SK-N-SH treated with all-trans-retinoic acid at 6 μM for 48 hours (cell line): ENCODE measurements around the gene VPS13A.
A peak's percentile ranks its signal among the peaks of the same experiment; 100 is the strongest.

Experiments
- ATAC-seq: fragments of 200-7000 bp; cut with Tn5 transposase; 3 replicates; pipeline ENCODE4 v1.9.1; 2020; ENCODE audit warnings: mild to moderate bottlenecking, moderate library complexity
- ARNTL ChIP-seq: fragments of 450-650 bp; formaldehyde crosslinking; IDR thresholded peaks from 2 replicates; pipeline ENCODE4 v1.5.0; 2020; ENCODE audit warnings: low read depth, mild to moderate bottlenecking, moderate library complexity, borderline replicate concordance
- BACH2 ChIP-seq: fragments of 250-450 bp; sonication (Bioruptor Pico); IDR thresholded peaks from 2 replicates; pipeline ENCODE4 v1.9.0; 2021; ENCODE audit warnings: mild to moderate bottlenecking, borderline replicate concordance
- CSDC2 ChIP-seq: fragments of 250-450 bp; sonication (Bioruptor Pico); IDR thresholded peaks from 2 replicates; pipeline ENCODE4 v1.5.0; 2020; ENCODE audit warnings: mild to moderate bottlenecking, moderate library complexity
- ESRRG ChIP-seq: fragments of 250-450 bp; sonication (Bioruptor Pico); IDR thresholded peaks from 2 replicates; pipeline ENCODE4 v1.6.1; 2021; ENCODE audit warnings: mild to moderate bottlenecking
- GLIS3 ChIP-seq: fragments of 250-450 bp; sonication (Bioruptor Pico); IDR thresholded peaks from 2 replicates; pipeline ENCODE4 v1.5.0; 2020; ENCODE audit warnings: mild to moderate bottlenecking, moderate library complexity
- ISL1 ChIP-seq: fragments of 250-450 bp; sonication (Bioruptor Pico); IDR thresholded peaks from 2 replicates; pipeline ENCODE4 v2.1.2; 2022; ENCODE audit warnings: mild to moderate bottlenecking, moderate library complexity
- OSR1 ChIP-seq: fragments of 250-450 bp; sonication (Bioruptor Pico); IDR thresholded peaks from 2 replicates; pipeline ENCODE4 v1.8.0; 2022; ENCODE audit warnings: moderate library complexity, mild to moderate bottlenecking, inconsistent platforms
- PPARA ChIP-seq: fragments of 250-450 bp; sonication (Bioruptor Pico); IDR thresholded peaks from 2 replicates; pipeline ENCODE4 v1.5.0; 2020; ENCODE audit warnings: mild to moderate bottlenecking, borderline replicate concordance
- TCF4 ChIP-seq: fragments of 250-450 bp; sonication (Bioruptor Pico); IDR thresholded peaks from 2 replicates; pipeline ENCODE4 v1.8.0; 2021; ENCODE audit warnings: mild to moderate bottlenecking, moderate library complexity, borderline replicate concordance
- TOX ChIP-seq: fragments of 250-450 bp; sonication (Bioruptor Pico); IDR thresholded peaks from 2 replicates; pipeline ENCODE4 v1.8.0; 2021; ENCODE audit warnings: mild to moderate bottlenecking, moderate library complexity, borderline replicate concordance
- ZC3H10 ChIP-seq: fragments of 250-450 bp; sonication (Bioruptor Pico); IDR thresholded peaks from 2 replicates; pipeline ENCODE4 v1.5.1; 2021; ENCODE audit warnings: mild to moderate bottlenecking, moderate library complexity
- ZFP3 ChIP-seq: fragments of 250-450 bp; sonication (Bioruptor Pico); IDR thresholded peaks from 2 replicates; pipeline ENCODE4 v1.5.0; 2020; ENCODE audit warnings: mild to moderate bottlenecking, moderate library complexity
- ZFP30 ChIP-seq: fragments of 450-650 bp; formaldehyde crosslinking; IDR thresholded peaks from 2 replicates; pipeline ENCODE4 v1.5.0; 2022; ENCODE audit warnings: mild to moderate bottlenecking, moderate library complexity
- ZNF565 ChIP-seq: fragments of 450-650 bp; formaldehyde crosslinking; conservative IDR thresholded peaks from 2 replicates; pipeline ENCODE4 v1.5.0; 2020; ENCODE audit warnings: low read depth, mild to moderate bottlenecking, moderate library complexity
- ZNF70 ChIP-seq: fragments of 450-650 bp; formaldehyde crosslinking; IDR thresholded peaks from 2 replicates; pipeline ENCODE4 v1.5.0; 2020; ENCODE audit warnings: mild to moderate bottlenecking, moderate library complexity
- ZNF8 ChIP-seq: fragments of 450-650 bp; formaldehyde crosslinking; IDR thresholded peaks from 2 replicates; pipeline ENCODE4 v1.5.0; 2020; ENCODE audit warnings: mild to moderate bottlenecking, moderate library complexity
- TF ChIP-seq, protein P1 (sequence below): fragments of 250-450 bp; sonication (Bioruptor Pico); IDR thresholded peaks from 2 replicates; pipeline ENCODE4 v1.5.0; 2020; ENCODE audit warnings: mild to moderate bottlenecking, moderate library complexity
- TF ChIP-seq, protein P2 (sequence below): fragments of 250-450 bp; sonication (Bioruptor Pico); IDR thresholded peaks from 2 replicates; pipeline ENCODE4 v1.5.1; 2020; ENCODE audit warnings: low read depth, mild to moderate bottlenecking, moderate library complexity
- TF ChIP-seq, protein P3 (sequence below): fragments of 250-450 bp; sonication (Bioruptor Pico); IDR thresholded peaks from 2 replicates; pipeline ENCODE4 v1.8.0; 2020; ENCODE audit warnings: mild to moderate bottlenecking, moderate library complexity, borderline replicate concordance
- TF ChIP-seq, protein P4 (sequence below): fragments of 250-450 bp; sonication (Bioruptor Pico); IDR thresholded peaks from 2 replicates; pipeline ENCODE4 v1.5.1; 2021; ENCODE audit warnings: mild to moderate bottlenecking, moderate library complexity
- TF ChIP-seq, protein P5 (sequence below): fragments of 250-450 bp; sonication (Bioruptor Pico); IDR thresholded peaks from 2 replicates; pipeline ENCODE4 v1.8.0; 2021; ENCODE audit warnings: low read depth, mild to moderate bottlenecking, moderate library complexity, borderline replicate concordance

The VPS13A gene

DNA sequence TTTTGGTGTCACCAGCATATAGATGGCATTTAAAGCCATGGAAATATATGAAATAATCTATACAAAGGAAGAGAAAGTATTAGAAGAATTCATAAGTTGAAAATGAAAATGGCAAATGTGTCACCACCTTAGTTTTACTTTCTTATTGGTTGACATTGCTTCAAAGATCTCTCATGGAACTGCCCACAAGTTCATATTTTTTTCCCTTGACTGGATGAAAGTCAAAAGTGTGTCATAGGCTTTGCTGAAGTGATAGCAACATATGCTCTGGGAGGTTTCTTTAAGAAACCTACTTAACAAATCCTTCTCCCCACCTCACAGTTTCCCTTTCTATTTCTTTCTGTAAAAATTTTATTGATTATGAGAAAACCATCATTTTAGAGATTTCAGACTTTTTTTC is 127.2 kb downstream of the VPS13A start:
- ATAC-seq = no peak
- no peak for TF ChIP-seq ISL1 (CRISPR knock-in tag)

DNA sequence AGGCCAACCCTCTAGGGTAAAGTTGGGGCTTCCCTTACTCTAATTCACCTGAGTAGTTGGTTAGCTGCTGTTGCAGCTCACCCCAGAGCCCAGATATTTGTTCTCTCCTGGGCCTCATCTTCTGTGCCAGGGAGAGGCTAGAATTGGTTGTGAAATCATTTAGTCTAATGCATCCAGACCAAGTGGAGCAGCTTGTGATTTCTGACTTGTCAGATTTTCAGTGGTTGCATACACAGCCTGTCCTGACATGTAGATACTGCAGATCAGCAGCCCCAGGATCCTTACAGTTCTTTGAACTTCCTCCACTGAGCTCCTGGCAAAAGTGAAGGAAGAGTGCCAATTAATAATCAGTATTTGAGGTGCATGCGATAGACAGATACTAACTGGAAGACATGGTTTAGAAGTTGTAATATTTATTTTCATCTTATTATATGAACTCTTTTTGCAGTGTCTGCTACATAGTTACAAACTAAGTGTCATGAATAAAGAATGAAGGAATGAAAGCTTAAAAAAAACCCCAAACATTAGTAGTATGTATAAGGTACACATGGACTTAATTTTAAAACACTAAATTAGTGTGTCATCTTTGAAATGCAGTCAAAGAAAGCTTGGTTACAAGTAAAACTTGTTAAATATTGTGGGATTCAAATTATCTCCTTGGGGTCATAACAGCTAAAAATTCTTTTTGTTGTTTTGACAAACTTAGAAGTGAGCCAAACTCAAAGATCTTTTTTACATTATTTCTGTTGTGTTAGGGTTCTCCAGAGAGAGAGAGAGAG is 128.5 kb downstream of the VPS13A start:
- ATAC-seq = peak; percentile 78
- no peak for TF ChIP-seq ARNTL (CRISPR knock-in tag)
- TF ChIP-seq, protein P1, sequence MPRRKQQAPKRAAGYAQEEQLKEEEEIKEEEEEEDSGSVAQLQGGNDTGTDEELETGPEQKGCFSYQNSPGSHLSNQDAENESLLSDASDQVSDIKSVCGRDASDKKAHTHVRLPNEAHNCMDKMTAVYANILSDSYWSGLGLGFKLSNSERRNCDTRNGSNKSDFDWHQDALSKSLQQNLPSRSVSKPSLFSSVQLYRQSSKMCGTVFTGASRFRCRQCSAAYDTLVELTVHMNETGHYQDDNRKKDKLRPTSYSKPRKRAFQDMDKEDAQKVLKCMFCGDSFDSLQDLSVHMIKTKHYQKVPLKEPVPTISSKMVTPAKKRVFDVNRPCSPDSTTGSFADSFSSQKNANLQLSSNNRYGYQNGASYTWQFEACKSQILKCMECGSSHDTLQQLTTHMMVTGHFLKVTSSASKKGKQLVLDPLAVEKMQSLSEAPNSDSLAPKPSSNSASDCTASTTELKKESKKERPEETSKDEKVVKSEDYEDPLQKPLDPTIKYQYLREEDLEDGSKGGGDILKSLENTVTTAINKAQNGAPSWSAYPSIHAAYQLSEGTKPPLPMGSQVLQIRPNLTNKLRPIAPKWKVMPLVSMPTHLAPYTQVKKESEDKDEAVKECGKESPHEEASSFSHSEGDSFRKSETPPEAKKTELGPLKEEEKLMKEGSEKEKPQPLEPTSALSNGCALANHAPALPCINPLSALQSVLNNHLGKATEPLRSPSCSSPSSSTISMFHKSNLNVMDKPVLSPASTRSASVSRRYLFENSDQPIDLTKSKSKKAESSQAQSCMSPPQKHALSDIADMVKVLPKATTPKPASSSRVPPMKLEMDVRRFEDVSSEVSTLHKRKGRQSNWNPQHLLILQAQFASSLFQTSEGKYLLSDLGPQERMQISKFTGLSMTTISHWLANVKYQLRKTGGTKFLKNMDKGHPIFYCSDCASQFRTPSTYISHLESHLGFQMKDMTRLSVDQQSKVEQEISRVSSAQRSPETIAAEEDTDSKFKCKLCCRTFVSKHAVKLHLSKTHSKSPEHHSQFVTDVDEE = no peak
- TF ChIP-seq TCF4 (CRISPR knock-in tag) = no peak
- TF ChIP-seq ZNF70 = no peak
- TF ChIP-seq GLIS3 (CRISPR knock-in tag) = no peak
- no peak for TF ChIP-seq ESRRG (CRISPR knock-in tag)
- no peak for TF ChIP-seq TOX (CRISPR knock-in tag)
- TF ChIP-seq ZC3H10 (CRISPR knock-in tag) = no peak
- no peak for TF ChIP-seq PPARA
- TF ChIP-seq CSDC2 (CRISPR knock-in tag) = no peak
- TF ChIP-seq ZNF565 (CRISPR knock-in tag) = no peak
- TF ChIP-seq ZFP3 (CRISPR knock-in tag) = no peak
- TF ChIP-seq, protein P2, sequence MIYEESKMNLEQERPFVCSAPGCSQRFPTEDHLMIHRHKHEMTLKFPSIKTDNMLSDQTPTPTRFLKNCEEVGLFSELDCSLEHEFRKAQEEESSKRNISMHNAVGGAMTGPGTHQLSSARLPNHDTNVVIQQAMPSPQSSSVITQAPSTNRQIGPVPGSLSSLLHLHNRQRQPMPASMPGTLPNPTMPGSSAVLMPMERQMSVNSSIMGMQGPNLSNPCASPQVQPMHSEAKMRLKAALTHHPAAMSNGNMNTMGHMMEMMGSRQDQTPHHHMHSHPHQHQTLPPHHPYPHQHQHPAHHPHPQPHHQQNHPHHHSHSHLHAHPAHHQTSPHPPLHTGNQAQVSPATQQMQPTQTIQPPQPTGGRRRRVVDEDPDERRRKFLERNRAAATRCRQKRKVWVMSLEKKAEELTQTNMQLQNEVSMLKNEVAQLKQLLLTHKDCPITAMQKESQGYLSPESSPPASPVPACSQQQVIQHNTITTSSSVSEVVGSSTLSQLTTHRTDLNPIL = no peak
- TF ChIP-seq, protein P3, sequence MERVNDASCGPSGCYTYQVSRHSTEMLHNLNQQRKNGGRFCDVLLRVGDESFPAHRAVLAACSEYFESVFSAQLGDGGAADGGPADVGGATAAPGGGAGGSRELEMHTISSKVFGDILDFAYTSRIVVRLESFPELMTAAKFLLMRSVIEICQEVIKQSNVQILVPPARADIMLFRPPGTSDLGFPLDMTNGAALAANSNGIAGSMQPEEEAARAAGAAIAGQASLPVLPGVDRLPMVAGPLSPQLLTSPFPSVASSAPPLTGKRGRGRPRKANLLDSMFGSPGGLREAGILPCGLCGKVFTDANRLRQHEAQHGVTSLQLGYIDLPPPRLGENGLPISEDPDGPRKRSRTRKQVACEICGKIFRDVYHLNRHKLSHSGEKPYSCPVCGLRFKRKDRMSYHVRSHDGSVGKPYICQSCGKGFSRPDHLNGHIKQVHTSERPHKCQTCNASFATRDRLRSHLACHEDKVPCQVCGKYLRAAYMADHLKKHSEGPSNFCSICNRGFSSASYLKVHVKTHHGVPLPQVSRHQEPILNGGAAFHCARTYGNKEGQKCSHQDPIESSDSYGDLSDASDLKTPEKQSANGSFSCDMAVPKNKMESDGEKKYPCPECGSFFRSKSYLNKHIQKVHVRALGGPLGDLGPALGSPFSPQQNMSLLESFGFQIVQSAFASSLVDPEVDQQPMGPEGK (CRISPR knock-in tag) = no peak
- TF ChIP-seq BACH2 = no peak
- TF ChIP-seq OSR1 = no peak

DNA sequence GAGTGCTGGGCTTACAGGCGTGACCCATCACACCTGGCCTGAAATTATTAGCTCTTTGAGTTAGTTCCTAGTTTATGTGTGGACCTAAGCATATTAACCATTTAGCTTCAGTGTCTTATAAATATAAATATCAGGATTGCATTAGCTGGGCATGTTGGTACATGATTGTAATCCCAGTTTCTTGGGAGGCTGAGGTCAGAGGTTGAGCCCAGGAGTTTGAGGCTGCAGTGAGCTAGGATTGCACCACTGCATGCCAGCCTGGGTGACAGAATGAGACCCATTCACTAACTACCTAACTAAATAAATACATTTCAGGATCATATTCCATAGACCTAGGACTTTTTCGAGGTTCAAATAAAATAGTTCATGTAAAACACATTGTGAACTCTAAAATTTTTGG is 129.8 kb downstream of the VPS13A start:
- ATAC-seq = no peak
- TF ChIP-seq ARNTL (CRISPR knock-in tag) = no peak
- TF ChIP-seq, all 23 proteins: peak for 0

DNA sequence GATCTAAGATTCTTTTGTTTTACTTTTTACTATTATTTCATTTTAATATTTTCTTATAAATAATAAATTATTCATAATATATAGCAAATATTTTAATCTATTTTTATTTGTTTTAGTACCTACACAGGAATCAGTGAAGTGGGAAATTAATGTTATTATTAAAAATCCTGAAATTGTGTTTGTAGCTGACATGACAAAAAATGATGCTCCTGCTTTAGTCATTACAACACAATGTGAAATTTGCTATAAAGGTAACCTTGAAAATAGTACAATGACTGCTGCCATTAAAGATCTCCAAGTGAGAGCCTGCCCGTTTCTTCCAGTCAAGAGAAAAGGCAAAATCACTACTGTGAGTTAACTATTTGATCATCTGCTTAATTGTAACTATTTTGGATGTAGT is 138.7 kb downstream of the VPS13A start:
- ATAC-seq = no peak
- TF ChIP-seq, protein P4, sequence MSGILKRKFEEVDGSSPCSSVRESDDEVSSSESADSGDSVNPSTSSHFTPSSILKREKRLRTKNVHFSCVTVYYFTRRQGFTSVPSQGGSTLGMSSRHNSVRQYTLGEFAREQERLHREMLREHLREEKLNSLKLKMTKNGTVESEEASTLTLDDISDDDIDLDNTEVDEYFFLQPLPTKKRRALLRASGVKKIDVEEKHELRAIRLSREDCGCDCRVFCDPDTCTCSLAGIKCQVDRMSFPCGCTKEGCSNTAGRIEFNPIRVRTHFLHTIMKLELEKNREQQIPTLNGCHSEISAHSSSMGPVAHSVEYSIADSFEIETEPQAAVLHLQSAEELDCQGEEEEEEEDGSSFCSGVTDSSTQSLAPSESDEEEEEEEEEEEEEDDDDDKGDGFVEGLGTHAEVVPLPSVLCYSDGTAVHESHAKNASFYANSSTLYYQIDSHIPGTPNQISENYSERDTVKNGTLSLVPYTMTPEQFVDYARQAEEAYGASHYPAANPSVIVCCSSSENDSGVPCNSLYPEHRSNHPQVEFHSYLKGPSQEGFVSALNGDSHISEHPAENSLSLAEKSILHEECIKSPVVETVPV (CRISPR knock-in tag) = no peak
- TF ChIP-seq ESRRG (CRISPR knock-in tag) = no peak
- no peak for TF ChIP-seq ZNF565 (CRISPR knock-in tag)
- TF ChIP-seq, protein P5, sequence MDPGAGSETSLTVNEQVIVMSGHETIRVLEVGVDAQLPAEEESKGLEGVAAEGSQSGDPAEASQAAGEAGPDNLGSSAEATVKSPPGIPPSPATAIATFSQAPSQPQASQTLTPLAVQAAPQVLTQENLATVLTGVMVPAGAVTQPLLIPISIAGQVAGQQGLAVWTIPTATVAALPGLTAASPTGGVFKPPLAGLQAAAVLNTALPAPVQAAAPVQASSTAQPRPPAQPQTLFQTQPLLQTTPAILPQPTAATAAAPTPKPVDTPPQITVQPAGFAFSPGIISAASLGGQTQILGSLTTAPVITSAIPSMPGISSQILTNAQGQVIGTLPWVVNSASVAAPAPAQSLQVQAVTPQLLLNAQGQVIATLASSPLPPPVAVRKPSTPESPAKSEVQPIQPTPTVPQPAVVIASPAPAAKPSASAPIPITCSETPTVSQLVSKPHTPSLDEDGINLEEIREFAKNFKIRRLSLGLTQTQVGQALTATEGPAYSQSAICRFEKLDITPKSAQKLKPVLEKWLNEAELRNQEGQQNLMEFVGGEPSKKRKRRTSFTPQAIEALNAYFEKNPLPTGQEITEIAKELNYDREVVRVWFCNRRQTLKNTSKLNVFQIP = no peak
- TF ChIP-seq, protein P1 = no peak
- no peak for TF ChIP-seq GLIS3 (CRISPR knock-in tag)
- TF ChIP-seq TCF4 (CRISPR knock-in tag) = no peak
- TF ChIP-seq ZFP30 = no peak
- TF ChIP-seq ARNTL (CRISPR knock-in tag) = no peak
- TF ChIP-seq, protein P2 = no peak
- TF ChIP-seq ZFP3 (CRISPR knock-in tag) = no peak
- no peak for TF ChIP-seq ZNF8
- TF ChIP-seq TOX (CRISPR knock-in tag) = no peak
- TF ChIP-seq ISL1 (CRISPR knock-in tag) = no peak
